Fibroblast of lung (primary cell): ENCODE data around the gene ATG2A. TPM values are rescaled to one million over a fixed set of nuclear protein-coding genes. Genes with fewer than 3 reads are reported as not detected.

Experiments
- DNase-seq, 2 donors: peaks; one replicate each; pipeline versions ENCODE4 v3.0.0 to v3.0.0-alpha.2; 2010; ENCODE audit warnings: low read depth in 2 of 2
- H2AFZ ChIP-seq: 2 replicates; pipeline ENCODE4 v1.5.1; 2012; ENCODE audit warnings: low read length, control low read depth, inconsistent platforms
- H3K27ac ChIP-seq: 2 replicates; pipeline ENCODE4 v1.5.1; 2011; ENCODE audit warnings: low read length, control low read depth; ENCODE audit not compliant: insufficient read depth
- H3K27me3 ChIP-seq: 2 replicates; pipeline ENCODE4 v1.5.1; 2011; ENCODE audit warnings: mild to moderate bottlenecking, low read length; ENCODE audit not compliant: control insufficient read depth, insufficient read depth
- H3K36me3 ChIP-seq: 2 replicates; pipeline ENCODE4 v1.5.1; 2011; ENCODE audit warnings: low read length; ENCODE audit not compliant: control insufficient read depth, insufficient read depth
- H3K4me1 ChIP-seq: 2 replicates; pipeline ENCODE4 v1.5.1; 2011; ENCODE audit warnings: low read length; ENCODE audit not compliant: control insufficient read depth, insufficient read depth; ENCODE audit errors: extremely low read depth
- H3K4me2 ChIP-seq: 2 replicates; pipeline ENCODE4 v1.5.1; 2011; ENCODE audit warnings: low read length, control low read depth; ENCODE audit not compliant: insufficient read depth; ENCODE audit errors: extremely low read depth
- H3K4me3 ChIP-seq, 4 experiments: fragments of 200-600 bp in 1 of 4; sonication (generic) in 1 of 4; replicated peaks in 1 of 4; 2 replicates each; pipeline ENCODE4 v1.5.1; 2011 to 2016; ENCODE audit warnings: low read length in 4 of 4, low read depth in 3 of 4, mild to moderate bottlenecking in 3 of 4, control low read depth in 2 of 4, inconsistent platforms in 1 of 4, mixed read lengths in 1 of 4; ENCODE audit not compliant: insufficient read depth in 1 of 4; ENCODE audit errors: control extremely low read depth in 1 of 4
- H3K79me2 ChIP-seq: 2 replicates; pipeline ENCODE4 v1.5.1; 2012; ENCODE audit warnings: mild to moderate bottlenecking, low read length, inconsistent platforms; ENCODE audit not compliant: control insufficient read depth, insufficient read depth
- H3K9ac ChIP-seq: 2 replicates; pipeline ENCODE4 v1.5.1; 2011; ENCODE audit warnings: mild to moderate bottlenecking, low read length, control low read depth; ENCODE audit not compliant: insufficient read depth
- H3K9me3 ChIP-seq: 2 replicates; pipeline ENCODE4 v1.5.1; 2012; ENCODE audit warnings: low read depth, low read length; ENCODE audit not compliant: control insufficient read depth, insufficient read depth
- H4K20me1 ChIP-seq: 2 replicates; pipeline ENCODE4 v1.5.1; 2011; ENCODE audit warnings: low read length; ENCODE audit not compliant: control insufficient read depth, insufficient read depth; ENCODE audit errors: extremely low read depth
- EZH2 ChIP-seq: IDR thresholded peaks from 2 replicates; pipeline ENCODE4 v1.5.1; 2012; ENCODE audit warnings: low read length, control low read depth, mild to moderate bottlenecking; ENCODE audit errors: missing control alignments
- polyA plus RNA-seq, 2 donors: library from polyadenylated mRNA; depleted of rRNA in 1 of 2; stranded (reverse) in 1 of 2; unstranded in 1 of 2; fragments of >200 nt; gene quantifications; 2 replicates each; pipeline ENCODE4 v1.2.1, GENCODE V29; 2011 to 2012; ENCODE audit warnings: missing spikeins in 1 of 2
- total RNA-seq: library from RNA; depleted of rRNA; stranded (reverse); fragments of >200 nt; gene quantifications from 2 replicates; pipeline ENCODE4 v1.2.1, GENCODE V29; 2014
- TF ChIP-seq, protein P1 (sequence below), 2 donors: IDR thresholded peaks in 1 of 2; conservative IDR thresholded peaks in 1 of 2; 1 replicate in 1 of 2; 2 replicates in 1 of 2; pipeline ENCODE4 v1.5.1; 2011 to 2012; ENCODE audit warnings: low read length in 2 of 2, control low read depth in 1 of 2, inconsistent platforms in 1 of 2, low read depth in 1 of 2, mild to moderate bottlenecking in 1 of 2

ATG2A gene
- total and polyA plus RNA-seq, 2 donors (not counting 1 experiment from before 2014, with no cell fraction given), result 3.1 to 9.9 TPM

GRCh38 chr11:64880240-64881001 lies 36.6 kb downstream of the ATG2A start:
- Histone ChIP-seq H3K4me3 (no peak overlapping the region), H3K9me3 (no peaks in the 10 kb centered on the region), H2AFZ (no peak overlapping the region), H3K4me2 (peak overlapping the region; percentile 36), H3K27ac (peak overlapping the region; percentile 87), H3K9ac (no peak overlapping the region), H3K4me1 (peaks cover 4% of the 10 kb centered on the region), H3K79me2 (peaks cover 29% of the 10 kb centered on the region), H3K27me3 (no peaks in the 10 kb centered on the region), H3K36me3 (peaks cover 3% of the 10 kb centered on the region), H4K20me1 (no peaks in the 10 kb centered on the region)
- DNase-seq, result no peak
- no peak for TF ChIP-seq EZH2

GRCh38 chr11:64879244-64879900 lies 37.6 kb downstream of the ATG2A start:
- Histone ChIP-seq H3K36me3 (peaks cover 8% of the 10 kb centered on the region), H3K4me3 (peak overlapping the region; percentile 66 to 99 (median 70)), H3K9ac (peak overlapping the region; percentile 82), H2AFZ (peak overlapping the region; percentile 32), H3K9me3 (no peaks in the 10 kb centered on the region), H3K4me2 (peak overlapping the region; percentile 94), H3K27ac (peak overlapping the region; percentile 87), H3K4me1 (peaks cover 4% of the 10 kb centered on the region), H3K79me2 (peaks cover 40% of the 10 kb centered on the region), H4K20me1 (no peaks in the 10 kb centered on the region), H3K27me3 (no peaks in the 10 kb centered on the region)
- DNase-seq, result no peak
- no peak for TF ChIP-seq EZH2
- TF ChIP-seq, protein P1, sequence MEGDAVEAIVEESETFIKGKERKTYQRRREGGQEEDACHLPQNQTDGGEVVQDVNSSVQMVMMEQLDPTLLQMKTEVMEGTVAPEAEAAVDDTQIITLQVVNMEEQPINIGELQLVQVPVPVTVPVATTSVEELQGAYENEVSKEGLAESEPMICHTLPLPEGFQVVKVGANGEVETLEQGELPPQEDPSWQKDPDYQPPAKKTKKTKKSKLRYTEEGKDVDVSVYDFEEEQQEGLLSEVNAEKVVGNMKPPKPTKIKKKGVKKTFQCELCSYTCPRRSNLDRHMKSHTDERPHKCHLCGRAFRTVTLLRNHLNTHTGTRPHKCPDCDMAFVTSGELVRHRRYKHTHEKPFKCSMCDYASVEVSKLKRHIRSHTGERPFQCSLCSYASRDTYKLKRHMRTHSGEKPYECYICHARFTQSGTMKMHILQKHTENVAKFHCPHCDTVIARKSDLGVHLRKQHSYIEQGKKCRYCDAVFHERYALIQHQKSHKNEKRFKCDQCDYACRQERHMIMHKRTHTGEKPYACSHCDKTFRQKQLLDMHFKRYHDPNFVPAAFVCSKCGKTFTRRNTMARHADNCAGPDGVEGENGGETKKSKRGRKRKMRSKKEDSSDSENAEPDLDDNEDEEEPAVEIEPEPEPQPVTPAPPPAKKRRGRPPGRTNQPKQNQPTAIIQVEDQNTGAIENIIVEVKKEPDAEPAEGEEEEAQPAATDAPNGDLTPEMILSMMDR (conservative IDR thresholded peaks at IDR 0.05 in 1 of 2, IDR thresholded peaks at IDR 0.05 in 1 of 2; ENCODE audit: low read depth in 1 of 2, low read length in 2 of 2), result no peak

DNA sequence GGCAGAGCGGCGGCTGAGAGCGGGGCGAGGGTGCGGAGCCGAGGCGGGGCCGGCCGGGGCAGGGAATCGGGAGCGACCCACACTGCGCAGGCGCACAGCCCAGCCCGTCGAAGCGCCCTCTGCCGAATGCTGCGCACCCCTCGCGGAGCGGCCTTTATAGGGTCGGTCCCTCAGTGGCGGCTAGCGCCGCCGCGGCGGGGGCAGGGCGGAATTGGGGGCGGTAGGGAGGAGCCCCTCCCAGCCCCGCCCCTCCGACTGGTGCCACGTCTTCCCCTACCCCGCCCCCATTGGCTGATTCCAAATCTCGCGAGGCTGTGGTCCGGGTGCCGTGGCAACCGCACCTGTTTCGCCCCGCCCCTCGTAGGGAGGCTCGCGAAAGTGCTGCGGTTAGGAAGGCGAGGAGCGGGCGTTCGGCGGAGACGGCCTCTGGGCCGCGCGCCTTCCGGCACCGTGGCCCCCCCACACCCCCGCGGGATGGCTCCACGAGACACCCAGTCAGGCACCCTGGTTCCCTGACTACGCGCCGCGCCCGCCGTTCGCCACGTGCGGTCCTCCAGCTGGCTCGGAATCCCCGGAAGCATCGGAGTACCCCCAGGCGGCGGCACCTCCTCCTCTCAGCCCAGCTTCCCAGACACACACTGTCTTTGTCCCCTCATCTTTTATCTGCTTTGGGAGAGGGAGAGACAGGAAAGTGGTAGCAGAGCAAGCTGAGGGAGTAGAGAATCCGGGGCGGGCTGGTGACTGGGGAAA lies 38.3 kb downstream of the ATG2A start, which contains the start of gene EHD1:
Gene EHD1, minus strand, starts transcription at position 128 of the 750 bp plus-strand sequence. CDS start 157 bp downstream, outside the sequence.
- H4K20me1 ChIP-seq, result no peaks in the 10 kb centered on the region
- H3K4me1 ChIP-seq, result peaks cover 4% of the 10 kb centered on the region
- no peaks in the 10 kb centered on the region for H3K27me3 ChIP-seq
- H2AFZ ChIP-seq, result peak within 1 kb of the TSS; percentile 32
- peaks cover 10% of the 10 kb centered on the region for H3K36me3 ChIP-seq
- TF ChIP-seq, protein P1 (conservative IDR thresholded peaks at IDR 0.05 in 1 of 2, IDR thresholded peaks at IDR 0.05 in 1 of 2; ENCODE audit: low read depth in 1 of 2, low read length in 2 of 2), result peak; percentile 37 to 53
- no peak for TF ChIP-seq EZH2
- H3K79me2 ChIP-seq, result peaks cover 42% of the 10 kb centered on the region
- peak within 1 kb of the TSS; percentile 90 for H3K9ac ChIP-seq
- no peaks in the 10 kb centered on the region for H3K9me3 ChIP-seq
- H3K27ac ChIP-seq, result peak within 1 kb of the TSS; percentile 87
- DNase-seq, result peak; percentile 90 to 97
- H3K4me2 ChIP-seq, result peak within 1 kb of the TSS; percentile 94
- peak within 1 kb of the TSS; percentile 75 to 99 (median 84) for H3K4me3 ChIP-seq
